Measurements from ENCODE around the gene RGMA. TPM values are rescaled to one million over a fixed set of nuclear protein-coding genes. Genes with fewer than 3 reads are reported as not detected.

Gene RGMA
- total and polyA plus RNA-seq, 2 donors (not counting 3 experiments of a cell fraction or from before 2014, with no cell fraction given), result 0.06 to 0.13 TPM

DNA sequence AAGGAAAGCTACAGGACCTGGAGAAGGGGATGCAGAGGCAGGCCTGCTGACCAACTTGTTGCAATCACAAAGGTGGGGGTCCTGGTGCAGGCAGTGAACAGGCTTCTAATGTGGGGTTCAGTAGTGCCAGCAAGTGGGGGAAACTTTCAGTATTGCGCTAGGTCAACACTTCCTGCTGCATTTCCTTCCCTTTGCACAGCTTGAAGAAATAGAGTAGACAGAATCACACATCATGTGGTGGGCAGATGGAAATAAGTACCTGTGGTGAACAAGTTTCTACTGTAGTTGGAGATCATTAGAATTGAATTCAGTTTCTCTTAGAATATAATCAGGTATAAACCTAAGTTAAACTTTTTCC, 63.4 kb downstream of the RGMA start:
- BruUV-seq (replicated peaks), result no TSS peak
- dilution Hi-C loops (cut with MboI; ENCODE audit: extremely low pct_ligation_motif_present, low sequenced_read_pairs) (no loop called here), intact Hi-C loops (cut with micrococcal nuclease) (no loop called here)
- peaks cover 3% of the 10 kb centered on the region for H4K20me1 ChIP-seq (replicated peaks; ENCODE audit: control insufficient read depth, extremely low read depth, insufficient read depth, low read length)
- no peak overlapping the region for H2AFZ ChIP-seq (ENCODE audit: low read depth, low read length)
- H3K4me3 ChIP-seq (replicated peaks in 1 of 3; ENCODE audit: insufficient read depth in 1 of 3, low read depth in 1 of 3, low read length in 3 of 3), result no peak overlapping the region
- no peak overlapping the region for H3K9ac ChIP-seq (replicated peaks; ENCODE audit: extremely low read depth, insufficient read depth, low read length)
- TF ChIP-seq JUN (IDR thresholded peaks at IDR 0.05; ENCODE audit: borderline replicate concordance, insufficient read depth, insufficient read length, low read depth), result no peak
- TF ChIP-seq EZH2 (IDR thresholded peaks at IDR 0.05; ENCODE audit: borderline replicate concordance, low read depth, low read length, severe bottlenecking), result no peak
- no peak for TF ChIP-seq MYC (IDR thresholded peaks at IDR 0.05; ENCODE audit: low read depth, low read length)
- no peak for TF ChIP-seq FOS (IDR thresholded peaks at IDR 0.05; ENCODE audit: borderline replicate concordance, insufficient read depth, low read length)
- TF ChIP-seq GATA2 (IDR thresholded peaks at IDR 0.05; ENCODE audit: insufficient read depth, insufficient read length, low read depth, low read length), result no peak
- TF ChIP-seq POLR2A (IDR thresholded peaks at IDR 0.05; ENCODE audit: low read depth, low read length), result no peak
- TF ChIP-seq, protein P1, sequence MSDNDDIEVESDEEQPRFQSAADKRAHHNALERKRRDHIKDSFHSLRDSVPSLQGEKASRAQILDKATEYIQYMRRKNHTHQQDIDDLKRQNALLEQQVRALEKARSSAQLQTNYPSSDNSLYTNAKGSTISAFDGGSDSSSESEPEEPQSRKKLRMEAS (IDR thresholded peaks at IDR 0.05; ENCODE audit: insufficient read depth, insufficient read length), result no peak
- TF ChIP-seq, protein P2, sequence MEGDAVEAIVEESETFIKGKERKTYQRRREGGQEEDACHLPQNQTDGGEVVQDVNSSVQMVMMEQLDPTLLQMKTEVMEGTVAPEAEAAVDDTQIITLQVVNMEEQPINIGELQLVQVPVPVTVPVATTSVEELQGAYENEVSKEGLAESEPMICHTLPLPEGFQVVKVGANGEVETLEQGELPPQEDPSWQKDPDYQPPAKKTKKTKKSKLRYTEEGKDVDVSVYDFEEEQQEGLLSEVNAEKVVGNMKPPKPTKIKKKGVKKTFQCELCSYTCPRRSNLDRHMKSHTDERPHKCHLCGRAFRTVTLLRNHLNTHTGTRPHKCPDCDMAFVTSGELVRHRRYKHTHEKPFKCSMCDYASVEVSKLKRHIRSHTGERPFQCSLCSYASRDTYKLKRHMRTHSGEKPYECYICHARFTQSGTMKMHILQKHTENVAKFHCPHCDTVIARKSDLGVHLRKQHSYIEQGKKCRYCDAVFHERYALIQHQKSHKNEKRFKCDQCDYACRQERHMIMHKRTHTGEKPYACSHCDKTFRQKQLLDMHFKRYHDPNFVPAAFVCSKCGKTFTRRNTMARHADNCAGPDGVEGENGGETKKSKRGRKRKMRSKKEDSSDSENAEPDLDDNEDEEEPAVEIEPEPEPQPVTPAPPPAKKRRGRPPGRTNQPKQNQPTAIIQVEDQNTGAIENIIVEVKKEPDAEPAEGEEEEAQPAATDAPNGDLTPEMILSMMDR (IDR thresholded peaks at IDR 0.05; ENCODE audit: extremely low read depth in 1 of 2, insufficient read depth in 1 of 2, low read depth in 1 of 2, low read length in 2 of 2), result no peak
- TF ChIP-seq POLR2AphosphoS5 (IDR thresholded peaks at IDR 0.05; ENCODE audit: insufficient read depth, low read depth, low read length), result no peak
- ChIA-PET CTCF (interaction anchor here (1.0 to 1.4 kb wide), 2 partner anchors 217 to 228 kb away, joined by 3 read pairs; no protein-coding TSS in a partner anchor), POLR2A (no interaction called here)
- H3K27me3 ChIP-seq (ENCODE audit: control insufficient read depth in 2 of 2, insufficient read depth in 2 of 2, low read length in 2 of 2), result no peaks in the 10 kb centered on the region
- H3K79me2 ChIP-seq (ENCODE audit: control insufficient read depth, insufficient read depth, low read length), result peaks cover 30% of the 10 kb centered on the region
- peaks cover 18 to 33% of the 10 kb centered on the region in 2 experiments for H3K36me3 ChIP-seq (ENCODE audit: control insufficient read depth in 2 of 2, extremely low read depth in 1 of 2, insufficient read depth in 2 of 2, low read length in 2 of 2)
- no peaks in the 10 kb centered on the region for H3K9me1 ChIP-seq (replicated peaks; ENCODE audit: control insufficient read depth, extremely low read depth, insufficient read depth, low read length)
- no peak overlapping the region for H3K4me2 ChIP-seq (ENCODE audit: insufficient read depth, low read length)
- DNase-seq (ENCODE audit: low read depth, low spot score) (no peak), FAIRE-seq (no peak)
- H3K27ac ChIP-seq (ENCODE audit: insufficient read depth, low read depth, low read length), result no peak overlapping the region
- no peaks in the 10 kb centered on the region for H3K9me3 ChIP-seq (replicated peaks; ENCODE audit: control insufficient read depth, insufficient read depth, low read length)
- peaks cover 23% of the 10 kb centered on the region for H3K4me1 ChIP-seq (ENCODE audit: control insufficient read depth, extremely low read depth, insufficient read depth, low read length)
